Uterus (tissue), 4 donors: ENCODE measurements around the gene DPYSL5. TPM values are rescaled to one million over a fixed set of nuclear protein-coding genes. Genes with fewer than 3 reads are reported as not detected.
"Not testable (repeated sequence)": the region's sequence is repeated elsewhere in the genome, so short reads cannot be mapped to it uniquely, and the experiment has no call there.

ENCODE experiments used
- DNase-seq, 2 donors: peaks; one replicate each; pipeline ENCODE4 v3.0.0-alpha.2; 2019 to 2020
- H3K27ac ChIP-seq, 2 donors: fragments of 200-600 bp; sonication (generic); 1 replicate in 1 of 2; 2 replicates in 1 of 2; pipeline ENCODE4 v1.5.1; 2016 to 2018
- H3K27me3 ChIP-seq, 2 donors: fragments of 200-600 bp; sonication (generic); one replicate each; pipeline ENCODE4 v1.5.1; 2018 to 2019; ENCODE audit warnings: control low read depth in 1 of 2
- H3K36me3 ChIP-seq, 2 donors: fragments of 200-600 bp; sonication (generic); one replicate each; pipeline ENCODE4 v1.5.1; 2019; ENCODE audit warnings: control low read depth in 1 of 2
- H3K4me1 ChIP-seq, 2 donors: fragments of 200-600 bp; sonication (generic); one replicate each; pipeline ENCODE4 v1.5.1; 2018 to 2019; ENCODE audit warnings: control low read depth in 1 of 2
- H3K4me3 ChIP-seq, 2 donors: fragments of 200-600 bp; sonication (generic); 1 replicate in 1 of 2; 2 replicates in 1 of 2; pipeline ENCODE4 v1.5.1; 2018 to 2019; ENCODE audit warnings: mild to moderate bottlenecking in 1 of 2
- H3K9me3 ChIP-seq, 2 donors: fragments of 200-600 bp; sonication (generic); one replicate each; pipeline ENCODE4 v1.5.1; 2019; ENCODE audit warnings: control low read depth in 1 of 2
- POLR2A ChIP-seq, 2 donors: fragments of 450-650 bp; IDR thresholded peaks; one replicate each; pipeline ENCODE4 v1.6.1; 2016; ENCODE audit warnings: antibody characterized with exemption in 2 of 2, mild to moderate bottlenecking in 1 of 2, moderate library complexity in 1 of 2
- intact Hi-C: fragments of 100-400 bp; cut with DNase I; formaldehyde crosslinking; loops from one replicate; pipeline ENCODE4 v1.15.1; 2023; ENCODE audit warnings: low total_unique reads
- total RNA-seq, 4 donors: library from RNA; depleted of rRNA in 3 of 4; stranded (reverse); fragments of >200 nt in 3 of 4; gene quantifications; one replicate each; pipeline versions ENCODE4 v1.1.0 to v1.2.4, GENCODE V29; 2014 to 2023
- TF ChIP-seq, protein P1 (sequence below), 4 experiments: fragments of 200-600 bp in 2 of 4; fragments of 450-650 bp in 2 of 4; sonication (generic) in 2 of 4; IDR thresholded peaks; one replicate each; pipeline ENCODE4 v1.5.1; 2016 to 2019; ENCODE audit warnings: antibody characterized with exemption in 4 of 4, mild to moderate bottlenecking in 2 of 4, moderate library complexity in 1 of 4
- donor health status: DM: yes; HTN: yes; CAD: no.

DPYSL5 gene
- total RNA-seq, 4 donors from 2014 or later, result 1.8 TPM; not detected in 3

DNA sequence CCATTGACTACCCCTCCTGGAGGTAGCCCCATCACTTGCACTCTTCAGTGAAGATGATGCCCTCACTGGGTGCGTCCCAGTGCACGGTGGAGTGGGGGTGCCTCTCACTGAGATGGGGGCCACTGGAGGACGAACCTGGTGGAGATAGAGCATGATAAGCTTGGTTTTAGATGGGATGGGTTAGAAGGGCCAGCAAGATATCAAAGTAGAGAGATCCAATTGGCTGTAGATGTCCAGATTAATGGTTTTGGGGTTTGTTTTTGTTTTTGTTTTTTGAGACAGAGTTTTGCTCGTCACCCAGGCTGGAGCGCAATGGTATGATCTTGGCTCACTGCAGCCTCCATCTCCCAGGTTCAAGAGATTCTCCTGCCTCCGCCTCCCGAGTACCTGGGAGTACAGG lies 28.3 kb downstream of the DPYSL5 start:
- intact Hi-C loops, result no loop called here
- Histone ChIP-seq H3K27ac (no peak overlapping the region), H3K4me1 (no peaks in the 10 kb centered on the region), H3K27me3 (peaks cover 0 to 3% of the 10 kb centered on the region in 2 donors), H3K9me3 (no peaks in the 10 kb centered on the region), H3K4me3 (no peak overlapping the region), H3K36me3 (no peaks in the 10 kb centered on the region)
- DNase-seq, result no peak
- no peak for TF ChIP-seq POLR2A (IDR thresholded peaks at IDR 0.05)
- TF ChIP-seq, protein P1, sequence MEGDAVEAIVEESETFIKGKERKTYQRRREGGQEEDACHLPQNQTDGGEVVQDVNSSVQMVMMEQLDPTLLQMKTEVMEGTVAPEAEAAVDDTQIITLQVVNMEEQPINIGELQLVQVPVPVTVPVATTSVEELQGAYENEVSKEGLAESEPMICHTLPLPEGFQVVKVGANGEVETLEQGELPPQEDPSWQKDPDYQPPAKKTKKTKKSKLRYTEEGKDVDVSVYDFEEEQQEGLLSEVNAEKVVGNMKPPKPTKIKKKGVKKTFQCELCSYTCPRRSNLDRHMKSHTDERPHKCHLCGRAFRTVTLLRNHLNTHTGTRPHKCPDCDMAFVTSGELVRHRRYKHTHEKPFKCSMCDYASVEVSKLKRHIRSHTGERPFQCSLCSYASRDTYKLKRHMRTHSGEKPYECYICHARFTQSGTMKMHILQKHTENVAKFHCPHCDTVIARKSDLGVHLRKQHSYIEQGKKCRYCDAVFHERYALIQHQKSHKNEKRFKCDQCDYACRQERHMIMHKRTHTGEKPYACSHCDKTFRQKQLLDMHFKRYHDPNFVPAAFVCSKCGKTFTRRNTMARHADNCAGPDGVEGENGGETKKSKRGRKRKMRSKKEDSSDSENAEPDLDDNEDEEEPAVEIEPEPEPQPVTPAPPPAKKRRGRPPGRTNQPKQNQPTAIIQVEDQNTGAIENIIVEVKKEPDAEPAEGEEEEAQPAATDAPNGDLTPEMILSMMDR (IDR thresholded peaks at IDR 0.05), result no peak

DNA sequence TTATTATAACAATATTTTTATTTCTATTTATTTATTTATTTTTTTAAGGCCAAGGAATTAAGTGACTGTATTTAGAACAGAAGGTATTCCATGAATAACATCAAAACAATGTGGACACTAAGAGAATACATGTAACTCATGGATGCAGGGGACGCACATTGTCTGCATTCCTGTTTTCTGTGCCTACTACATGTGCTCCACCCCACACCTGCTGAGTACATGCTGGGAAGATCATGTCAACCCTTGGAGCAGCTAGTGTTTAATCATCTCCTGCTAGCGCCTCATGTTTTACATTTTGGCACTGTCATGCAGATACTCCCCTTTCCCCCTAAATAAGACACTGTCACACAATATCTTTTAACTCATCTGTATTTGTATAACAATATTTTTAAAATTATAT lies 29.3 kb downstream of the DPYSL5 start:
- no peak overlapping the region for H3K27ac ChIP-seq
- H3K4me3 ChIP-seq, result no peak overlapping the region
- no peaks in the 10 kb centered on the region for H3K4me1 ChIP-seq
- H3K36me3 ChIP-seq, result no peaks in the 10 kb centered on the region
- H3K9me3 ChIP-seq, result no peaks in the 10 kb centered on the region
- intact Hi-C loops, result no loop called here
- TF ChIP-seq, protein P1 (IDR thresholded peaks at IDR 0.05), result no peak
- no peak for TF ChIP-seq POLR2A (IDR thresholded peaks at IDR 0.05)
- no peak for DNase-seq
- H3K27me3 ChIP-seq, result no peaks in the 10 kb centered on the region

DNA sequence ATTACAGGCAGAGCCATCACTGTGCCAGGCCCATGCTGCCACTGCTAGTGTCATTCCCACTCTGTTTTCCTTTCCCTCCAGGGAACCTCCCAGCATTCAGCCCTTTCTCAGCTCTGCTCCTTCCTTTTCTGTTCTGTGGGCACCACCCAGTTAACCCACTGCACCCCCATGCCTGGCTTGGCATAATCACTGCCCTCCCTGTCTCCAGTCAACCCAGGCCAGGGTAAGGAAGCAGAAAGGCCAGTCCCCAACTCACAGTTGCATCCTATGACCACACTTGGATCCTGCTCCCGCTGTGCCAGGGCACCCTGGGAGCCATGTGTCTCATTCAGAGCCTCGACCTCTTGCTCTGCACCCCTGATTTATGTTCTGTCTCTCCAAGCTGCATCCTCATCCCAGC lies 32.2 kb downstream of the DPYSL5 start:
- H3K27ac ChIP-seq, result no peak overlapping the region
- H3K27me3 ChIP-seq, result no peaks in the 10 kb centered on the region
- H3K36me3 ChIP-seq, result no peaks in the 10 kb centered on the region
- no peaks in the 10 kb centered on the region for H3K9me3 ChIP-seq
- intact Hi-C loops, result no loop called here
- no peak for TF ChIP-seq POLR2A (IDR thresholded peaks at IDR 0.05)
- TF ChIP-seq, protein P1 (IDR thresholded peaks at IDR 0.05), result no peak
- DNase-seq, result no peak
- no peaks in the 10 kb centered on the region for H3K4me1 ChIP-seq
- H3K4me3 ChIP-seq, result no peak overlapping the region

DNA sequence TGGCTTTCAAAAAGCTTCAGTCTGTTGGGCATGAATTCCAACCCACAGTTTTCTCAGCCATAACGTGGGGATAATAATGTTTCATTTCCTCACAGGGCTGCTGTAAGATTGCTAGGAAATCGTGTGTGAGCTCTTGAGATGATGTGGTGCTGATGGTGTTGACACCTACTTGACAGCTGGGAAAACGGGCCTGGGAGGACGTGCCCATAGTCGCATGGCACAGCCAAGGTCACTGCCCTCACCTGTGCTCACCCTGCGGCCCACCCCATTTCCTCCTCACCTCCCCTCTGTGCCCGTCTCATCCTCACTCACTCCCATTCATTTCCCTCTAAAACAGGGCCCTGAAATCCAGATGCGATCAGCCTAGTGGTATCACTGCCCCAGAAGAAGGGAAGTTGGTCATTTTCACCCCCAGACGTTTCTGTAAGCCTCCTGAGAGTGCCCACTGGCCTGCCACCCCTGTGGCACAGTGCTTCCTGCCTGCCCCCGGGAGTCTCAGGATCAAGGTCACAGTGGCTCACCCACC lies 33.0 kb downstream of the DPYSL5 start:
- no peaks in the 10 kb centered on the region for H3K36me3 ChIP-seq
- no peaks in the 10 kb centered on the region for H3K27me3 ChIP-seq
- H3K4me3 ChIP-seq, result no peak overlapping the region
- H3K4me1 ChIP-seq, result no peaks in the 10 kb centered on the region
- H3K9me3 ChIP-seq, result no peaks in the 10 kb centered on the region
- DNase-seq, result no peak
- TF ChIP-seq, protein P1 (IDR thresholded peaks at IDR 0.05), result no peak
- TF ChIP-seq POLR2A (IDR thresholded peaks at IDR 0.05), result no peak
- intact Hi-C loops, result no loop called here
- no peak overlapping the region for H3K27ac ChIP-seq

DNA sequence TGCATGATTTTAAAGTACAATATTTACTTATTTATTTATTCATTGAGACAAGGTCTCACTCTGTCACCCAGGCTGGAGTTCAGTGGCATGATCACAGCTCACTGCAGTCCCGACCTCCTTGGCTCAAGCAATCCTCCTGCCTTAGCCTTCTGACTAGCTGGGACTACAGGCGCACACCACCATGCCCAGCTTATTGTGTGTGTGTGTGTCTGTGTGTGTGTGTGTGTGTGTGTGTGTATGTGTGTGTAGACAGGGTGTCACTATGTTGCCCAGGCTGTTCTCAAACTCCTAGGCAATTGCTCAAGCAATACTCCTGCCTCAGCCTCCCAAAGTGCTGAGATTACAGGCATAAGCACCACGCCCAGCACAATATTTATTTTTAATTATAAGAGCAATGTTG lies 34.3 kb downstream of the DPYSL5 start:
- H3K36me3 ChIP-seq, H3K27ac ChIP-seq, intact Hi-C loops, H3K9me3 ChIP-seq, H3K27me3 ChIP-seq, H3K4me3 ChIP-seq, DNase-seq, H3K4me1 ChIP-seq: not testable (repeated sequence)

DNA sequence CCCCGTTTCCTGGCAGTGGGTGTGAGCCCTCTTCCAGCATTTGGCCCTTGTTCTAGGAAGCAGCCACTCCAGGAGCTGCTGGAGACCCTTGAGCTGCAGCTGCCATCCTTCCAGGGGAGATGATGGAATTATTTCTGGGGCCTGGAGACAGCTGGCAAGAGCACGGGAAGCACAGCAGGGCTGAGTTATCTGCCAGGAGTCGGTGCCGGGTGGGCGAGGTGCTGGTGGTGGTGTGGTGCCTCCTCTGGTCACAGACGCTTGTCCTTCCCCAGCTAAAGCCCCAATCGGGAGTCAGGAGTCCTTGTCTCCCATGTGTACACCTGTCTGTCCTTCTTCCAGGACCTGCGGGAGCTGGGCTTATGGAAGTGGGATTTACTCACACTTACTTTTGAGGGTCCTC lies 36.0 kb downstream of the DPYSL5 start:
- DNase-seq, result no peak
- intact Hi-C loops, result no loop called here
- TF ChIP-seq, protein P1 (IDR thresholded peaks at IDR 0.05), result no peak
- no peak for TF ChIP-seq POLR2A (IDR thresholded peaks at IDR 0.05)

More for the DNA sequence above, 36.0 kb downstream of the DPYSL5 start:
- no peaks in the 10 kb centered on the region for H3K27me3 ChIP-seq
- no peaks in the 10 kb centered on the region for H3K4me1 ChIP-seq
- H3K36me3 ChIP-seq, result no peaks in the 10 kb centered on the region
- H3K4me3 ChIP-seq, result no peak overlapping the region
- H3K27ac ChIP-seq, result no peak overlapping the region
- no peaks in the 10 kb centered on the region for H3K9me3 ChIP-seq
